GM21423 (cell line): ENCODE measurements around the gene TMEM217.
"Not testable (repeated sequence)": the region's sequence is repeated elsewhere in the genome, so short reads cannot be mapped to it uniquely, and the experiment has no call there.

ENCODE experiments used
- ATAC-seq: cut with Tn5 transposase; IDR thresholded peaks from one replicate; pipeline ENCODE4 v1.9.1; 2021; ENCODE audit warnings: mild to moderate bottlenecking, moderate library complexity; ENCODE audit not compliant: unreplicated experiment

The TMEM217 gene

GRCh38 chr6:37187321-37188022 lies 70.5 kb downstream of the TMEM217 start:
- ATAC-seq, result no peak

DNA sequence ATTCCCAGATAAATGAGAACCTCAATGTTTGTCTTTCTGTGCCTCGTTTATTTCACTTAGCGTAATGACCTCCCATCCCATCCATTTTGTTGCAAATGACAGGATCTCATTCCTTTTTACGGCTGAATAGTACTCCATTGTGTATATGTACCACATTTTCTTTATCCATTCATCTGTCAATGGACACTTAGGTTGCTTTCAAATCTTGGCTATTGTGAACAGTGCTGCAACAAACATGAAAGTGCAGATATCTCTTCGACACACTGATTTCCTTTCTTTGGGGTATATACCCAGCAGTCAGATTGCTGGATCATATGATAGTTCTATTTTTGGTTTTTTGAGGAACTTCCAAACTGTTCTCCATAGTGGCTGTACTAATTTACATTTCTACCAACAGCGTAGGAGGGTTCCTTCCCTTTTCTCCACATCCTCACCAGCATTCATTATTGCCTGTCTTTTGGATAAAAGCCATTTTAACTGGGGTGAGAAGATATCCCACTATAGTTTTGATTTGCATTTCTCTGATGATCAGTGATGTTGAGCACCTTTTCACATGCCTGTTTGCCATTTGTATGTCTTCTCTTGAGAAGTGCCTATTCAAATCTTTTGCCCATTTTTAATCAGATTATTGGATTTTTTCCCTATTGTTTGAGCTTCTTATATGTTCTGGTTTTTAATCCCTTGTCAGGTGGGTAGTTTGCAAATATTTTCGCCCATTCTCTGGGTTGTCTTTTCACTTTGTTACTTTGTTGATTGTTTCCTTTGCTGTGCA lies 71.8 kb downstream of the TMEM217 start:
- ATAC-seq, result not testable (repeated sequence)

GRCh38 chr6:37182736-37183590 lies 75.0 kb downstream of the TMEM217 start:
- peak; percentile 74 for ATAC-seq

DNA sequence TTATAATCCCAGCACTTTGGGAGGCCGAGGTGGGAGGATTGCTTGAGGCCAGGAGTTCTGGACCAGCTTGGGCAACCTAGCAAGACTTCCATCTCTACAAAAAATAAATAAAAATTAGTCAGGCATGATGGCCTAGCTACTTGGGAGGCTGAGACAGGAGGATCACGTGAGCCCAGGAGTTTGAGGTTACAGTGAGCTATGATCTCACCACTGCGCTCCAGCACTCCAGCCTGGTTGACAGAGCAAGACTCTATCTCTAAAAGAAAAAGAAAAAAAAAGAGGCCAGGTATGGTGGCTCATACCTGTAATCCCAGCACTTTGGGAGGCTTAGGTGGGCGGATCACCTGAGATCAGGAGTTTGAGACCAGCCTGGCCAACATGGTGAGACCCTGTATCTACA lies 77.3 kb downstream of the TMEM217 start:
- ATAC-seq, result not testable (repeated sequence)

DNA sequence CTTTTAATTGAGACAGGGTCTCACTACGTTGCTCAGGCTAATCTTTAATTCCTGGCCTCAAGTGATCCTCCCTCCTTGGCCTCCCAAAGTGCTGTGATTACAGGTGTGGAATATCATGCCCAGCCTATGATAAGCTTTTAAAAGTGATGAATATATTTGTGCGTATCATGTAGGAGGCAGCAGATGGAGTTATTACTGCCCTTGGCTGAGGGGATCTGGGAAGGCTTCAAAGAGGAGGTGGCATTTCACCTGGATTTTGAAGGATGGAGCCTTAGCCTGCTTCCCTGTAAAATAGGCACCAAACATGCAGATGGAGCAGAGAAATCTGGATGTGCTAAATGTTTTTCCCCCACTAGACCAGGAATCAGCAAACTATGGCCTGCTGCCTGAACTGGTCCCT lies 77.9 kb downstream of the TMEM217 start:
- no peak for ATAC-seq

GRCh38 chr6:37177935-37178517 lies 79.9 kb downstream of the TMEM217 start:
- no peak for ATAC-seq

- no peak for ATAC-seq
These were observed 80.6 kb downstream of the TMEM217 start for GRCh38 chr6:37177077-37177934.

DNA sequence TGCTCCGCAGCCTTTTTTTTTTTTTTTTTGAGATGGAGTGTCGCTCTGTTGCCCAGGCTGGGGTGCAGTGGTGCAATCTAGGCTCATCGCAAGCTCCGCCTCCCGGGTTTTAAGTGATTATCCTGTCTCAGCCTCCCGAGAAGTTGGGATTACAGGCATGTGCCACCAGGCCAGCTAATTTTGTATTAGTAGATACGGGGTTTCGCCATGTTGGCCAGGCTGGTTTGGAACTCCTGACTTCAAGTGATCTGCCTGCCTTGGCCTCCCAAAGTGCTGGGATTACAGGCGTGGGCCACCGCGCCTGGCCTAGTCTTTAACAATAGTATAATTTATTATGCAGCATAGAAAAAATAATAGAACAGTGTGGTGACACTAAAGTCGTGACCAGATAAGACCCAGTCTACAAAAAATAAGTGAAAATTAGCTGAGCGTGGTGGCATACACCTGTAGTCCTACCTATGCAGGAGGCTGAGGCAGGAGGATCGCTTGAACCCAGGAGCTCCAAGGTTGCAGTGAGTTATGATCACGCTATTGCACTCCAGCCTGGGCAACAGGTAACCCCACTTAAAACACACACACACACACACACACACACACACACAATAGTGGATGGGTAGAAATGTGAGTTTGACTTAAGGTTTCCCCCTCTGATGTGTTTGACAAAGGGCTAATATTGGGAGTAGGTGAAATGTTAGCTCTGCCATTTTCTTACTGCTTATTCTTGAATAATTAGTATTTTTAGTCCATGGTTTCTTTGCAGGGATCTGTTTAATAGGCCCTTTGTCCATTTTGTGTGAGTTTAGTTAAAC lies 81.5 kb downstream of the TMEM217 start:
- no peak for ATAC-seq

- no peak for ATAC-seq
These were observed 82.3 kb downstream of the TMEM217 start for GRCh38 chr6:37175332-37176267.

DNA sequence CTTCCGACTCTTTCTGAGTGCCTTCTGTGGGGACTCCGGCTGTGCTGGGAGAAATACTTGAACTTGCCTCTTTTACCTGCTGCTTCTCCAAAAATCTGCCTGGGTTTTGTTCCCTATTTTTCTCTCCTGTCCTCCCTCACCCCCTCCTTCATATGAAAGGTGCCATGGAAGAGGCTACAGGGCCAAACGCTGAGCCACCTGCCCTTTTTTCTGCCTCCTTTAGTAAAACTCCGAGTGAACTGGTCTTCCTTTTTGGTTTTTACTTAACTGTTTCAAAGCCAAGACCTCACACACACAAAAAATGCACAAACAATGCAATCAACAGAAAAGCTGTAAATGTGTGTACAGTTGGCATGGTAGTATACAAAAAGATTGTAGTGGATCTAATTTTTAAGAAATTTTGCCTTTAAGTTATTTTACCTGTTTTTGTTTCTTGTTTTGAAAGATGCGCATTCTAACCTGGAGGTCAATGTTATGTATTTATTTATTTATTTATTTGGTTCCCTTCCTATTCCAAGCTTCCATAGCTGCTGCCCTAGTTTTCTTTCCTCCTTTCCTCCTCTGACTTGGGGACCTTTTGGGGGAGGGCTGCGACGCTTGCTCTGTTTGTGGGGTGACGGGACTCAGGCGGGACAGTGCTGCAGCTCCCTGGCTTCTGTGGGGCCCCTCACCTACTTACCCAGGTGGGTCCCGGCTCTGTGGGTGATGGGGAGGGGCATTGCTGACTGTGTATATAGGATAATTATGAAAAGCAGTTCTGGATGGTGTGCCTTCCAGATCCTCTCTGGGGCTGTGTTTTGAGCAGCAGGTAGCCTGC lies 83.2 kb downstream of the TMEM217 start:
- no peak for ATAC-seq

DNA sequence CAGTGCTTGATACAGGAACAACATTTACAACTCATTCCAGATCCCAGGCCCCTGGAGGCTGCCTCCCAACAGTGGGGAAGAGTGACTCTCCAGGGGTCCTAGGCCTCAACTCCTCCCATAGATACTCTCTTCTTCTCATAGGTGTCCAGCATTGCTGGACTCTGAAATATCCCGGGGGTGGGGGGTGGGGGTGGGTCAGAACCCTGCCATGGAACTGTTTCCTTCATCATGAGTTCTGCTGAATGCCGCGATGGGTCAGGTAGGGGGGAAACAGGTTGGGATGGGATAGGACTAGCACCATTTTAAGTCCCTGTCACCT lies 83.8 kb downstream of the TMEM217 start:
- no peak for ATAC-seq

GRCh38 chr6:37173493-37174195 lies 84.3 kb downstream of the TMEM217 start:
- no peak for ATAC-seq

DNA sequence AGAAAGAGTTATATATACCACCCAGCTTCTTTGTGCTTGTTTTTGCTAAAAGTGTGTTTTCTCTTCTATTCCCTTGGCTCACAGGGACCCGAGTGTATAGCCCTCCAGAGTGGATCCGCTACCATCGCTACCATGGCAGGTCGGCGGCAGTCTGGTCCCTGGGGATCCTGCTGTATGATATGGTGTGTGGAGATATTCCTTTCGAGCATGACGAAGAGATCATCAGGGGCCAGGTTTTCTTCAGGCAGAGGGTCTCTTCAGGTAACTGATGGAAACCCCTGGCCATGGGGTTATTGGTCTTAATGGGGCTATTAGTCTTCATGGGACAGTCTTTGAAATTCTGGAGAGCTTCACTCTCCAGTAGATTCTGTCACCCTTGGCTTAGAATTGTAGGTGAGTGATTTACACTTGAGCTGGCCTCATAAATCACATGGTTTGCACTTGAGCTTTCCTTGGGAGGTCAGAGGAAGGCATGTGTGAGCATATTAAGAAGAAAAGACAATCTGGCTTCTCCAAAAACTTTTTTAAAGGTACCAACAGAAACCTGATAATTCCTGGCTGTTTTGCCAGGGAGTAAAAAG lies 84.9 kb downstream of the TMEM217 start:
- no peak for ATAC-seq

DNA sequence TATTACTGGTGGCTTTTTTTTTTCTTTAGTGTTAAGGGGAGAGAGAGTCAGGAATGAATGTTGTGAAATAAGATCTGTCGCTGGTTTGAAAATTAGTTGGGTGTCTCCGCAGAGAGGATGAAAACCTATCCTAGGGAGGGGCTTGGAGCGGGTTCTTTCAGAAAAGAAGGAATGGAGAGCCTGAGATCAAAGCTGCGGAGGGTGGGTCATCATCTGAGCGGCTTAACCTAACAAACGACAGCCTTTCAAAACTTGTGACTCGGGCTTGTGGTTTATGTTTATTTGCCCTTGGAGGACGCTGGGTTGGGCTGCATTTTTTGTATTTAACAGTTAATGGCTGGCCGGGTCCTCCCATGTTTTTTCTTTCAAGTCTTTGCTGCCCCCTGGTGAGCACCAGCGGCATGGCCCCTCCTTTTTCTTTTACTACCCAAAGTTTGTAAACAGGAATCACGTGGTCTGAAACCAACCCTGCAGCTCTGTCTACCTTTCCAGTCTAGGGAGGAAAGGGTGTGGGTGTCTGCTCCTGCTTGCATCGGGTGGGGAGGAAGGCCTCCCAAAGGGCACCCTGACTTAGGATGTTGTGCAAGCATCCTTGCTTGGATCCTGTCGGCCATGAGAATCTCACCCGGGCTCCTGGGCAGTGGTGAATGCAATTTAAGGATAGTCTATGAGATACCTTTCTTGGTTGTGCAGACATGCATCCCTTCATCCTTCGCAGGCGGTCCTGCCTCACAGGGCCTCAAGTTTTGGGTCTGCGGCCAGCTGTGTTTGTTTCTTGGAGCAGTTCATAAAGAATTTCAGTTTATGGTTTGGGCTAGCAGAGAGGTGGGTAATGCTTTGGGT lies 85.8 kb downstream of the TMEM217 start:
- no peak for ATAC-seq

DNA sequence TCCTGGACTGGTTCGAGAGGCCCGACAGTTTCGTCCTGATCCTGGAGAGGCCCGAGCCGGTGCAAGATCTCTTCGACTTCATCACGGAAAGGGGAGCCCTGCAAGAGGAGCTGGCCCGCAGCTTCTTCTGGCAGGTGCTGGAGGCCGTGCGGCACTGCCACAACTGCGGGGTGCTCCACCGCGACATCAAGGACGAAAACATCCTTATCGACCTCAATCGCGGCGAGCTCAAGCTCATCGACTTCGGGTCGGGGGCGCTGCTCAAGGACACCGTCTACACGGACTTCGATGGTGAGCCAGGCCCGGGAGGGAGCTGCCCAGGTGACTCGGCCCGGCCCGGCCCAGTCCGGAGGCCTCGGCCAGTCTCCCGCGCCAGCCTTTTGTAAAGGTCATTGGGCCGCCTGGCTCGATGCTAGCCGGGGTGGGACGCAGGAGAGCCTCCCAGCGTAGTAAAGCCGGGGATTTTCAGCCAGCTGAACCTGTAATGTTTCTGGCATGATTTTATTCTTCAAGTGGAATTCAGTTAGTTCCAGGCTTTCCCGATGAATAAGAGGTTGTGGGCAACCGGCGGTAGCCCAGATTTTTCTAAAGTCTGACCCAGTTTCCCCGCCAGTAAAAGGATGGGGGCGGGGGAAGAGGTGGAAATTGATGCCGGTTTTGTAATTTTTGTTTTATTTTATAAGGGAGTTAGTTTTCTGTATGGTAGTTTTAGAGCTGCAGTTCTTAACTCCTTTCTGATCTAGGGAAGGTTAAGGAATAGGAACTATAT lies 86.6 kb downstream of the TMEM217 start:
- ATAC-seq, result no peak
